GM12892 (cell line): ENCODE results near the gene ACYP2.

ENCODE experiments used
- POLR2A ChIP-seq: IDR thresholded peaks from 2 replicates; pipeline ENCODE4 v1.6.1; 2011; ENCODE audit warnings: low read depth, low read length, control low read depth
- POLR2AphosphoS5 ChIP-seq: IDR thresholded peaks from 2 replicates; pipeline ENCODE4 v1.6.1; 2011; ENCODE audit warnings: low read depth, low read length, control low read depth

GRCh38 chr2:54332386-54332785 lies 217.0 kb downstream of the ACYP2 start:
- TF ChIP-seq POLR2A, result no peak
- TF ChIP-seq POLR2AphosphoS5, result no peak
